ENCODE measurements around the gene BMAL1. TPM values are rescaled to one million over a fixed set of nuclear protein-coding genes. Genes with fewer than 3 reads are reported as not detected.

BMAL1 gene
- total and polyA plus RNA-seq, 2 of the 8 experiments (the other 6 are each of a cell fraction or from before 2014, with no cell fraction given), result 6.8 to 6.9 TPM

DNA sequence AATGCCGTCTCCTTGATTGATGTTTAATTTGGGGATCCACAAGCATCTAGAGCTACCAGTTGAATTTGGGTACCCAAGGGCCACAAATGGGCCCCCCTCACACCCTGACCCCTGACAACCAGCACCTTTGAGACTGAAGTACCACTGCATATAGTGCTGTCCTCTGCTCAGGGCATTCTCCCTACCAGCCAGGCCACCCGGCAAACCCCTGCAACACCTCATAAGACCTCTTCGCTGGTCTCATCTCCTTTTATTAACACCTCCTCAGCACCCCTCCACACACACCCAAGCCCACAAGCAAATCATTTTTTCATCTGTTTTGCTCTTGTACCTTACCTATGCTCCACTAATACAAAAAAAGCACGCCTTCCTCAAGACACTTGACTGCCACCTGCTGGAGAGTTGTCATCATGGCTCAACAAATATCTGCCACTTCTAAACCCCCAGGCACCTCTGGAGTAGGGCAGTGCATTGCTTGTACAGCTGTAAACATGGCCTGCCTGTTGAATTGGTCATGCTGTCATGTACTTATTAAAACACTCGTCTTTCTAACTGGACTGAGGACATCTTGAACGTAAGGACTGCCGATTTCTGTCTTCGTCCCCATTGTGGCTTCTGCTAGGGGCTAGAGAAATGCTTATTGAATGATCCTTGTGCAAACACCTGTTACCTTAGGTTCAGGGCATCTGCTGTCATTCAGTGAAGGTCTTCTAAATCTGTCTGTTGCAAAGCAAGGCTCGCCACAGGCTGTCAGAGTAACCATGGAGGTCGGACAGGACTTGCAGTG is 66.5 kb downstream of the BMAL1 start:
- Histone ChIP-seq H3K56ac (replicated peaks; ENCODE audit: insufficient read length, low read depth, low read length) (no peak overlapping the region), H3K4me1 (replicated peaks in 1 of 4; ENCODE audit: control insufficient read depth in 3 of 4, insufficient read depth in 4 of 4, low read length in 3 of 4) (peaks cover 0 to 2% (median 0%) of the 10 kb centered on the region in 4 experiments; a peak in 1 of 7 replicates), H3K18ac (ENCODE audit: extremely low read depth, low read length) (no peak overlapping the region), H2BK15ac (ENCODE audit: low read length) (no peak overlapping the region), H3K9me3 (ENCODE audit: insufficient read depth in 2 of 2, low read depth in 1 of 2, low read length in 1 of 2) (peaks cover 0 to 4% of the 10 kb centered on the region in 2 experiments; a peak in 1 of 4 replicates), H4K8ac (ENCODE audit: extremely low read depth, insufficient read depth, low read length) (no peak overlapping the region), H3K9ac (replicated peaks in 1 of 4; ENCODE audit: extremely low read depth in 1 of 4, low read depth in 3 of 4, low read length in 3 of 4) (no peak overlapping the region), H2BK12ac (ENCODE audit: low read depth, low read length) (no peak overlapping the region), H3K23ac (ENCODE audit: insufficient read length) (no peak overlapping the region), H3K79me1 (ENCODE audit: low read depth, low read length) (no peaks in the 10 kb centered on the region; the same call in 1 of the 2 replicates), H4K5ac (ENCODE audit: insufficient read length, low read depth, low read length) (no peak overlapping the region), H3K36me3 (ENCODE audit: control insufficient read depth in 2 of 4, insufficient read depth in 4 of 4, low read length in 3 of 4) (no peaks in the 10 kb centered on the region), H3K4ac (replicated peaks; ENCODE audit: insufficient read length, low read depth, low read length) (no peak overlapping the region), H3K4me2 (ENCODE audit: insufficient read depth in 1 of 2, low read depth in 2 of 2, low read length in 2 of 2) (no peak overlapping the region), H3K27me3 (replicated peaks in 1 of 4; ENCODE audit: control insufficient read depth in 3 of 4, extremely low read depth in 1 of 4, insufficient read depth in 3 of 4, low read length in 3 of 4) (no peaks in the 10 kb centered on the region), H2BK20ac (ENCODE audit: low read length) (no peak overlapping the region), H3K14ac (ENCODE audit: insufficient read length) (no peak overlapping the region), H2BK5ac (ENCODE audit: low read depth, low read length) (no peak overlapping the region), H4K20me1 (replicated peaks in 1 of 2; ENCODE audit: control insufficient read depth in 1 of 2, insufficient read depth in 2 of 2, low read length in 2 of 2) (no peaks in the 10 kb centered on the region), H3K23me2 (ENCODE audit: low read depth, low read length) (no peaks in the 10 kb centered on the region), H3K79me2 (ENCODE audit: control insufficient read depth in 1 of 2, insufficient read depth in 2 of 2, low read length in 2 of 2) (no peaks in the 10 kb centered on the region; a peak in 1 of 4 replicates), H3K27ac (ENCODE audit: low read depth, low read length) (no peak overlapping the region), H2AFZ (ENCODE audit: low read length) (no peak overlapping the region), H2AK5ac (ENCODE audit: low read depth, low read length) (peak overlapping the region; percentile 26; the same call in 1 of the 2 replicates), H2BK120ac (replicated peaks; ENCODE audit: low read depth, low read length) (no peak overlapping the region), H3K4me3 (ENCODE audit: extremely low read depth in 1 of 4, insufficient read depth in 2 of 4, low read depth in 3 of 4, low read length in 4 of 4) (no peak overlapping the region), H4K91ac (replicated peaks; ENCODE audit: insufficient read length, low read length) (no peak overlapping the region)
- 57% methylated on average over 10 of the region's 10 CpGs; no CpG with 5 or more reads in 1 of the 2 experiments for WGBS, 2 experiments (ENCODE audit: extremely low coverage in 1 of 2, insufficient coverage in 1 of 2, insufficient read length in 1 of 2, insufficient replicate concordance in 2 of 2, low coverage in 1 of 2, low lambda C conversion rate in 2 of 2, missing lambda C conversion rate in 1 of 2)
- peak in 1 of 2 experiments; percentile 82 for DNase-seq (ENCODE audit: low read depth in 1 of 2, low spot score in 2 of 2)
- FAIRE-seq, result peak; percentile 81
- ChIA-PET POLR2A (ENCODE audit: partially characterized antibody) (interaction anchor here (1.0 kb wide), 1 partner anchor 134 kb away, joined by 4 read pairs; no protein-coding TSS in a partner anchor), CTCF (ENCODE audit: partially characterized antibody) (interaction anchor here (0.6 to 5.8 kb wide), 47 partner anchors 9 to 223 kb away, joined by 3 to 66 read pairs (median 6); no protein-coding TSS in a partner anchor)
- TF ChIP-seq CTBP2 (IDR thresholded peaks at IDR 0.05; ENCODE audit: borderline replicate concordance, insufficient read depth, insufficient read length, low read length) (no peak), NANOG (IDR thresholded peaks at IDR 0.05; ENCODE audit: insufficient read depth, low read depth, low read length, poor library complexity, severe bottlenecking) (no peak), TBP (IDR thresholded peaks at IDR 0.05; ENCODE audit: low read depth, low read length) (no peak), POU5F1 (IDR thresholded peaks at IDR 0.05; ENCODE audit: low read depth, low read length) (no peak), KDM4A (IDR thresholded peaks at IDR 0.05; ENCODE audit: low read depth, low read length, severe bottlenecking) (no peak), RAD21 (IDR thresholded peaks at IDR 0.05 in 1 of 2, conservative IDR thresholded peaks at IDR 0.05 in 1 of 2; ENCODE audit: low read depth in 2 of 2, low read length in 2 of 2) (peak; percentile 79 to 83)
- TF ChIP-seq, protein P1, sequence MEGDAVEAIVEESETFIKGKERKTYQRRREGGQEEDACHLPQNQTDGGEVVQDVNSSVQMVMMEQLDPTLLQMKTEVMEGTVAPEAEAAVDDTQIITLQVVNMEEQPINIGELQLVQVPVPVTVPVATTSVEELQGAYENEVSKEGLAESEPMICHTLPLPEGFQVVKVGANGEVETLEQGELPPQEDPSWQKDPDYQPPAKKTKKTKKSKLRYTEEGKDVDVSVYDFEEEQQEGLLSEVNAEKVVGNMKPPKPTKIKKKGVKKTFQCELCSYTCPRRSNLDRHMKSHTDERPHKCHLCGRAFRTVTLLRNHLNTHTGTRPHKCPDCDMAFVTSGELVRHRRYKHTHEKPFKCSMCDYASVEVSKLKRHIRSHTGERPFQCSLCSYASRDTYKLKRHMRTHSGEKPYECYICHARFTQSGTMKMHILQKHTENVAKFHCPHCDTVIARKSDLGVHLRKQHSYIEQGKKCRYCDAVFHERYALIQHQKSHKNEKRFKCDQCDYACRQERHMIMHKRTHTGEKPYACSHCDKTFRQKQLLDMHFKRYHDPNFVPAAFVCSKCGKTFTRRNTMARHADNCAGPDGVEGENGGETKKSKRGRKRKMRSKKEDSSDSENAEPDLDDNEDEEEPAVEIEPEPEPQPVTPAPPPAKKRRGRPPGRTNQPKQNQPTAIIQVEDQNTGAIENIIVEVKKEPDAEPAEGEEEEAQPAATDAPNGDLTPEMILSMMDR (IDR thresholded peaks at IDR 0.05; ENCODE audit: control extremely low read depth in 1 of 3, insufficient read depth in 1 of 3, low read depth in 1 of 3, low read length in 3 of 3), result peak; percentile 29 to 85 (median 78)

All from H1 (cell line).